ENCODE data around the gene ENTREP1.
A peak's percentile ranks its signal among the peaks of the same experiment; 100 is the strongest.

ENTREP1 gene, protein sequence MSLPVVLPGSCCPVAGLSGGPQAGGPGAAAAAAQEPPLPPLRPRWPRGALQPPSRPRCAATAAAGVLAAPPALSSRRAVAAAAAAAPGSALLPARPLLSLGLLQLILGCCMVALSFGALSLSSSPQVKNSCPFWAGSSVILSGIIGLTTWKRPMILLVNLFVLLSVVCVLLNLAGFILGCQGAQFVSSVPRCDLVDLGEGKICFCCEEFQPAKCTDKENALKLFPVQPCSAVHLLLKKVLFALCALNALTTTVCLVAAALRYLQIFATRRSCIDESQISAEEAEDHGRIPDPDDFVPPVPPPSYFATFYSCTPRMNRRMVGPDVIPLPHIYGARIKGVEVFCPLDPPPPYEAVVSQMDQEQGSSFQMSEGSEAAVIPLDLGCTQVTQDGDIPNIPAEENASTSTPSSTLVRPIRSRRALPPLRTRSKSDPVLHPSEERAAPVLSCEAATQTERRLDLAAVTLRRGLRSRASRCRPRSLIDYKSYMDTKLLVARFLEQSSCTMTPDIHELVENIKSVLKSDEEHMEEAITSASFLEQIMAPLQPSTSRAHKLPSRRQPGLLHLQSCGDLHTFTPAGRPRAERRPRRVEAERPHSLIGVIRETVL

DNA sequence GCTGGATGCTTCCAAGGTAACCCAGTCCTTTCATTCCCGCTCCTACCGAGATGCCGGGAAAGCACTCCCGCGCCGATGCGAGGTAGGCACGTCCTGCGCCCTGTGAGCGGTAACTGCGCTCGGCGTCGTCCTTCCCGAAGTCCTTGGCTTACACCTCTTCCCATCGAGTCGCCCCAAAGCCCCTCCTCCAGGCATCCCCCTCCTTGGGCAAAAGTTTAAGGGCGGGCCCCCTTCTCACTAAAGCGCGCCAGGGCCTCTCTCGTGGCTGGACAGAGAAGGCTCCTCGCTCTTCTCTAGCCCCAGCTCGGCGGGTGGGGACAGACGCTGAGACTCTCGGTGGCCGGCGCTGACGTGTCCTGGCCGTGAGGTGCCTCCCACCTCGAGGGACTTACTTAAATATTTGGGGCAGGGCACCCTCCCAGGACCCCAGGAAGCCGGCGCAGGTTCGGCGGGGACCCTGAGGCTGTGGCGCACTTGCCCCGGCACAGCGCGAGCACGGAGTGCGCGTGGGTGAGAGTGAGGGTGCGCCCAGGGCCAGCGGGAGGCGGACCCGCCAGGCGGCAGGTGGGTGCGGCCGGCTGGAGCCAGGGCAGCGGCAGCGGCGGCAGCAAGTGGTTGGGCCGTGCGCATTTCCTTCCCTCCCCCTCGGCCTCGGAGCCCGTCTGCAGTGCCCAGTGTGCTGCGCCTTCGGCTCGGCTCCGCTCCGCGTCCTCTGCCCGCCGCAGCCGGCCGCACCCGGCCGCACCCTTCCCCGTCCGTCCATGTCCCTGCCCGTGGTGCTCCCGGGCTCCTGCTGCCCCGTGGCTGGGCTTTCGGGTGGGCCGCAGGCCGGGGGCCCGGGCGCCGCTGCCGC lies at the start of gene ENTREP1:
Gene ENTREP1, plus strand, starts transcription at position 667 of the 853 bp plus-strand sequence. Its CDS starts 95 bp downstream, at position 762.
- peak within 1 kb of the TSS; percentile 77 for H3K4me3 ChIP-seq (ENCODE audit: low read length)
- H3K9ac ChIP-seq (ENCODE audit: low read depth, low read length) = peak within 1 kb of the TSS; percentile 68; the same call in 1 of the 2 replicates

DNA sequence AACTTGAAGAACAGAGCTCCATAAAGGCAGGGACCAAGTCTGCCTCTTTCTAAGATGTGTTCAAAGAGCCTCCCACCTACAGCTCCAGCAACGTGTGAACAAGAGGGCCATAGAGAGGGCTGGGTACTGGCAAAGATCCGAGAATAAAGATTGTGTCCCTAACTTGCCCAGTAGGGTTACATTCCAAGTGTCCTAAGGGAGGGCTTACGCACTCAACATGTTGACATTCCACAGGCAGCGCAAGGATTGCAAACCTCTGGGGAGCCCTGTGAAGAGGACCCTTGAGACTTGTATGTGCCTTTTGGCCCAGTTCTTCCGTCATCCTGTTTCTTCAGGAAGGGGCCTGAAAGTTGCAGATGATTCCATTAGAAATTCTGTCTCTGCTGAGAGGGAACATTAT lies 48.2 kb upstream of the ENTREP1 start:
- Histone ChIP-seq H3K9ac (ENCODE audit: low read depth, low read length) (no peak overlapping the region), H3K27ac (ENCODE audit: low read length) (no peak overlapping the region), H3K36me3 (ENCODE audit: insufficient read depth, low read depth, low read length) (no peaks in the 10 kb centered on the region), H3K4me1 (ENCODE audit: insufficient read depth, low read length) (peaks cover 3% of the 10 kb centered on the region; the same call in 1 of the 2 replicates), H3K4me3 (ENCODE audit: low read length) (no peak overlapping the region), H3K27me3 (ENCODE audit: insufficient read depth, low read length) (no peaks in the 10 kb centered on the region), H3K9me3 (ENCODE audit: insufficient read depth, low read depth, low read length) (no peaks in the 10 kb centered on the region)

More for the DNA sequence above, at the start of gene ENTREP1:
- H3K36me3 ChIP-seq (ENCODE audit: insufficient read depth, low read depth, low read length) = no peaks in the 10 kb centered on the region
- no peak within 1 kb of the TSS for H3K27ac ChIP-seq (ENCODE audit: low read length)
- H3K9me3 ChIP-seq (ENCODE audit: insufficient read depth, low read depth, low read length) = no peaks in the 10 kb centered on the region
- peaks cover 13% of the 10 kb centered on the region; the same call in 1 of the 2 replicates for H3K4me1 ChIP-seq (ENCODE audit: insufficient read depth, low read length)
- H3K27me3 ChIP-seq (ENCODE audit: insufficient read depth, low read length) = peaks cover 53% of the 10 kb centered on the region

DNA sequence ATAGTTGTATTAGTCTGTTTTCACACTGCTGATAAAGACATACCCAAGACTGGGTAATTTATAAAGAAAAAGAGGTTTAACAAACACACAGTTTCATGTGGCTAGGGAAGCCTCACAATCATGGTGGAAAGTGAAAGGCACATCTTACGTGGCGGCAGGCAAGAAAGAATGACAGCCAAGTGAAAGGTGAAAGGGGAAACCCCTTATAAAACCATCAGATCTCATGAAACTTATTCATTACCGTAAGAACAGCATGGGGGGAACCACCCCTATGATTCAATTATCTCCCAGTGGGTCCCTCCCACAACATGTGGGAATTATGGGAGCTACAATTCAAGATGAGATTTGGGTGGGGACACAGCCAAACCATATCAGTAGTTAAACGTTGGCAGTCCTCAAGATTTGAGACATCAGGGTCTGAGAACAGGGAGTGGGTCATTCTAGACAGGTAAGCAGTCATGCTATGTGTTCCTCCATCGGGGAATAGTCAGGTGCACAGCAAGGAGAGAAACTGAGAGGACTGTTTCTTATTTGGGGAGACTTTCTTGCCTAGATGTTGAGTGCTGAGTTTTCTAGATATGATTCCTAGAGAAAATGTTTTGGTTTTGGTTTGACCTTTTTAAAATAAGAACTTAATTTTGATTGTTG lies 45.8 kb upstream of the ENTREP1 start:
- Histone ChIP-seq H3K9ac (ENCODE audit: low read depth, low read length) (no peak overlapping the region), H3K36me3 (ENCODE audit: insufficient read depth, low read depth, low read length) (no peaks in the 10 kb centered on the region), H3K27me3 (ENCODE audit: insufficient read depth, low read length) (no peaks in the 10 kb centered on the region), H3K27ac (ENCODE audit: low read length) (no peak overlapping the region), H3K9me3 (ENCODE audit: insufficient read depth, low read depth, low read length) (no peaks in the 10 kb centered on the region), H3K4me3 (ENCODE audit: low read length) (no peak overlapping the region), H3K4me1 (ENCODE audit: insufficient read depth, low read length) (peaks cover 7% of the 10 kb centered on the region; the same call in 1 of the 2 replicates)

DNA sequence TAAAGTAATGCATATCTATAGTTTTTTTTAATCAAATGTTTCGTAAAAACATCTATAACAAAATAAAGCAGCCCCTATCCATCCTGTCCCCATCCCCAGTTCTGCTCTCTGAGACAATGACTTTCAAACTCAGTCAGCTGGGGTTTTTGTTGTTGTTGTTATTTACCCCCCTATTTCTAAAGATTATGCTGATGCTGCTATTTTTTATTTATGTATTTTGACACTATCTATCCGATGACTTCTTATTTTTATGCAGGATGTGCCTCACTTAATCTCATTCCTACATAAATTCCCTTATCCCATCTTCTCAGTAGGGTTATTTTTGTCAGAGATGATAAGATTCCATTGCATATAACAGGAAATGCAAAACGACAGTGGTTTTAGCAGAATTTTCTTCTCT lies 45.3 kb upstream of the ENTREP1 start:
- Histone ChIP-seq H3K27ac (ENCODE audit: low read length) (no peak overlapping the region), H3K36me3 (ENCODE audit: insufficient read depth, low read depth, low read length) (no peaks in the 10 kb centered on the region), H3K9me3 (ENCODE audit: insufficient read depth, low read depth, low read length) (no peaks in the 10 kb centered on the region), H3K4me1 (ENCODE audit: insufficient read depth, low read length) (peaks cover 7% of the 10 kb centered on the region; the same call in 1 of the 2 replicates), H3K4me3 (ENCODE audit: low read length) (no peak overlapping the region), H3K27me3 (ENCODE audit: insufficient read depth, low read length) (no peaks in the 10 kb centered on the region), H3K9ac (ENCODE audit: low read depth, low read length) (no peak overlapping the region)

DNA sequence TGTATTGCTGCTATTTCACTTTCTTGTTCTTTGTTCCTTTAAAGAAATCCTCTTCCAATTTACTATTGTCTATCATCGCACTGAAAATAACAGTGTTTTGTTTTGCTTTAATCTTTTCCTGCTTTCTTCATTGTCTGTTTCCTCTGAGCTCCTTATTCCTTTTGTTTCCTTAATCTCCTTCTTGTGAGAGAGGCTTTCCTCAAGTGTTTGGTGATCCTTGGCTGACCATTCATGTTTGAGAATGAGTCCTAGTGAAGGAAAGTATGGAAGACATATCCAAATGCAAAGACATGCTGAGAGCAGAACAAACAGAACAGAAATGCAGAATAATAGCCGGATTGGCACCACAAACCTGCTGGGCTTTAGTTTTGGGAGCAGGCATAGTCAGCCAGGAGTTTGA lies 42.0 kb upstream of the ENTREP1 start:
- Histone ChIP-seq H3K4me3 (ENCODE audit: low read length) (peak overlapping the region; percentile 23; the same call in 1 of the 2 replicates), H3K27me3 (ENCODE audit: insufficient read depth, low read length) (no peaks in the 10 kb centered on the region), H3K4me1 (ENCODE audit: insufficient read depth, low read length) (peaks cover 7% of the 10 kb centered on the region; the same call in 1 of the 2 replicates), H3K9me3 (ENCODE audit: insufficient read depth, low read depth, low read length) (peaks cover 4% of the 10 kb centered on the region; the same call in 1 of the 2 replicates), H3K36me3 (ENCODE audit: insufficient read depth, low read depth, low read length) (no peaks in the 10 kb centered on the region), H3K27ac (ENCODE audit: low read length) (no peak overlapping the region), H3K9ac (ENCODE audit: low read depth, low read length) (no peak overlapping the region)

DNA sequence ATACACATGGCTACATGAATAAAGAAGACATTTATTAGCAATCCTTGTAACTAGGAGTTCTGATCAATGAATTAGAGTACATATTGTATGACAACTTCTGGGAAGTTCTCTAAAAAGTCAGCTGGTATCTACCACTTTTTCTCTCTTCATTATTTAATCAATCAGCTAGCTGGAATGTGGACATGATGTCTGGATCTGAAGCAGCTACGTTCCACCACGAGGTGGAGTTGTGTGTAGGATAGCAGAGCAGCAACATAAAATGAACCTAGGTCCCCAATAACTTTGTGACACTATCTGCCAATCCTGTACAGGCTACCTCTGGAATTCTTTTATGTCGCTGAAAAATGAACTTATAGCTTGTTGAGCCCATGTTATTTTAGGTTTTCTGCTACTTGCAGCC lies 32.9 kb upstream of the ENTREP1 start:
- no peaks in the 10 kb centered on the region for H3K4me1 ChIP-seq (ENCODE audit: insufficient read depth, low read length)
- H3K4me3 ChIP-seq (ENCODE audit: low read length) = no peak overlapping the region
- no peak overlapping the region for H3K27ac ChIP-seq (ENCODE audit: low read length)

DNA sequence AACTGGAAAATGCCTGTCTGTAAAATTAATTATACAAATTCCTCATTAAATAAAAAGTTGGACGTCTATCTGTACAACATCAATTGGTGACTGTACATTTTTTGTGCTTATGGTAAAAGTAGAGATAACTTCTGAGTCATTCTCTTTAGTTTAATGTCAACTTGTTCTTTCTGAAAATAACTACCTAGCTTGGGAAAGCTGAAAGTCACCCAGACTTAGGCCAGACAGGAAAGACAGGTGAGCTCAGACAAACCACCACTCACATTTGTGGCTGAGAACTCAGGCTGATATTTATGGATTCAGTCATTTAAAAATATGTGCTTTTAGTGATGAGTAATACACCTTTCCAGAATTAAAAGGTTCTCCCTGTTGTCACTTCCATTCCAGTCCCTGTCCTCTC lies 31.9 kb upstream of the ENTREP1 start:
- H3K4me3 ChIP-seq (ENCODE audit: low read length) = no peak overlapping the region
- H3K9me3 ChIP-seq (ENCODE audit: insufficient read depth, low read depth, low read length) = no peaks in the 10 kb centered on the region
- no peak overlapping the region for H3K27ac ChIP-seq (ENCODE audit: low read length)
- H3K27me3 ChIP-seq (ENCODE audit: insufficient read depth, low read length) = no peaks in the 10 kb centered on the region
- no peaks in the 10 kb centered on the region for H3K4me1 ChIP-seq (ENCODE audit: insufficient read depth, low read length)
- no peak overlapping the region for H3K9ac ChIP-seq (ENCODE audit: low read depth, low read length)
- no peaks in the 10 kb centered on the region for H3K36me3 ChIP-seq (ENCODE audit: insufficient read depth, low read depth, low read length)

More for the DNA sequence above, 32.9 kb upstream of the ENTREP1 start:
- no peaks in the 10 kb centered on the region for H3K9me3 ChIP-seq (ENCODE audit: insufficient read depth, low read depth, low read length)
- no peak overlapping the region for H3K9ac ChIP-seq (ENCODE audit: low read depth, low read length)
- H3K36me3 ChIP-seq (ENCODE audit: insufficient read depth, low read depth, low read length) = no peaks in the 10 kb centered on the region
- no peaks in the 10 kb centered on the region for H3K27me3 ChIP-seq (ENCODE audit: insufficient read depth, low read length)

DNA sequence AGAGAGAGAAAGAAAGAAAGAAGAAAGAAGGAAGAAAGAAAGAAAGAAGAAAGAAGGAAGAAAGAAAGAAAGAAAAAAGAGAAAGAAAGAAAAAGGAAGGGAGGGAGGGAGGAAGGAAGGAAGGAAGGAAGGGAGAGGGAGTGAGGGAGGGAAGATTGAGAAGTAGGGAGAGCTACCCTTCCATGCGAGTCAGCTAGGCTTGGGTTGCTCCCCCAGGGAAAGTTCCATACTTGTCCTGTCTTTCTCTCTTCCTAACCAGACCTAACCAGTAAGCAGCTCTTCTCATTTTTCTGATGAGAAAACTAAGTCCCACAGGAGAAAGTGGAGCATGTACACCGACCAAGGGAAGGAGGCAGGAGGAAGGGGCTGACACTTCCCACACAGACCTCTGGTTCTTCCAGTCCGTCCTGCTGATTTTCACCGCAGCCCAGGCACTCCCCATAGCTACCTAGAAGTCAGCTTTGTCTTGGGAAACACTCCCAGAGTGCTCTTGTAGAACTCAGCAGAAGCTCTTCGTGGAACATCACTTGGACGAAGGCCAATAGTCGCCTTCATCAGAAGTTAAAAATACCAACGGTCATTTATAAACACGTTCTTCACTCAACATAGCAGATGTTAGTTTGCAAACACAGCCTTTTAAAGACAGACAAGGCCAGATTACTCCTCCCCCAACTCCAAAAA lies 29.0 kb upstream of the ENTREP1 start:
- Histone ChIP-seq H3K4me1 (ENCODE audit: insufficient read depth, low read length) (no peaks in the 10 kb centered on the region), H3K9ac (ENCODE audit: low read depth, low read length) (no peak overlapping the region), H3K36me3 (ENCODE audit: insufficient read depth, low read depth, low read length) (no peaks in the 10 kb centered on the region), H3K4me3 (ENCODE audit: low read length) (no peak overlapping the region), H3K9me3 (ENCODE audit: insufficient read depth, low read depth, low read length) (no peaks in the 10 kb centered on the region), H3K27me3 (ENCODE audit: insufficient read depth, low read length) (no peaks in the 10 kb centered on the region), H3K27ac (ENCODE audit: low read length) (no peak overlapping the region)

DNA sequence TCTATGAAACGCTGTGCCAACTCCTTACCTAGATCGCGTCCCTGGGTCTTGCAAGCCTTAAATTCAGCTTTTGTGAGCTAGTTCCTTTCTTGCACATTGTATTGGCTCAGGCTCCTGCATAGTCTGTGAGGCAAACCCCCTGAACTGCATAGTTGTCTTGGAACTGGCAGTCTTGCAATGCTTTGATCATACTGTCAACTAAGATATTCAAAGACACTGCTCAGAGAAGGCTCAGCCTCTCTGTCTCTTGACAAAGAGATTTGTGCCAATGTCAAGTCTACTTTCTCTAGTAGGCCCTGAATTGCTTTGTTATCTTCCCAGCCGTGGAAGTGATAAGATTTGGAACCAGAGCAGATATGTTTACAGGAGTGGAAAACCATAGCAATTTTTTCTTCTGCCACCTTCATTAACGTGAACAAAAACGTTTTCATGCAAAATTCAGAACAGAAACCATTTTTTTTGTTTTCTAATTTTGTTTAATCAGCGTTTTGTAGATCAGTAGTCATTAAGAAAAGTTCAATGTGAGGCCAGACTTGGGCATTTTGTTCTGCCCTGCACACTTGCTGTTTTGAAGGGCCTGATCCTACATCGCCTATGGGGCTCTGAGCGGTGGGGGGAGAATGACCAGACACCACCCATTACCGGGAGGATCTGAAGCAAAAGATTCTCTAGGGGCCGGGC lies 27.6 kb upstream of the ENTREP1 start:
- no peaks in the 10 kb centered on the region for H3K27me3 ChIP-seq (ENCODE audit: insufficient read depth, low read length)
- no peaks in the 10 kb centered on the region for H3K36me3 ChIP-seq (ENCODE audit: insufficient read depth, low read depth, low read length)
- H3K4me3 ChIP-seq (ENCODE audit: low read length) = no peak overlapping the region
- no peaks in the 10 kb centered on the region for H3K4me1 ChIP-seq (ENCODE audit: insufficient read depth, low read length)
- H3K27ac ChIP-seq (ENCODE audit: low read length) = no peak overlapping the region
- H3K9ac ChIP-seq (ENCODE audit: low read depth, low read length) = no peak overlapping the region
- H3K9me3 ChIP-seq (ENCODE audit: insufficient read depth, low read depth, low read length) = no peaks in the 10 kb centered on the region

DNA sequence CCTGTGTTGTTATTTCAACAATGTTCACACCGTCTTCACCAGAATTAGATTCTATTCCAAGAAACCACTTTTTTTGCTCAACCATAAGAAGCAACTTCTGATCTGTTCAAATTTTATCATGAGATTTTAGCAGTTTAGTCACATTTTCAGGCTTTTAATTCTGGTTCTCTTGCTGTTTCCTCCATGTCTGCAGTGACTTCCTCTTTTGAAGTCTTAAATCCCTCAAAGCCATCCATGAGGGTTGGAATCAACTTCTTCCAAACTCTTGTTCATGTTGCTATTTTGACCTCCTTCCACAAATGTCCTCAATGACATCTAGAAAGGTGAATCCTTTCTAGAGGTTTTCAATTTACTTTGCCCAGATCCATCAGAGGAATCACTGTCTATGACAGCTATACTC lies 25.7 kb upstream of the ENTREP1 start:
- Histone ChIP-seq H3K27ac (ENCODE audit: low read length) (no peak overlapping the region), H3K9ac (ENCODE audit: low read depth, low read length) (no peak overlapping the region), H3K4me1 (ENCODE audit: insufficient read depth, low read length) (no peaks in the 10 kb centered on the region), H3K27me3 (ENCODE audit: insufficient read depth, low read length) (no peaks in the 10 kb centered on the region), H3K9me3 (ENCODE audit: insufficient read depth, low read depth, low read length) (no peaks in the 10 kb centered on the region), H3K4me3 (ENCODE audit: low read length) (no peak overlapping the region), H3K36me3 (ENCODE audit: insufficient read depth, low read depth, low read length) (no peaks in the 10 kb centered on the region)

Data from iPS-20b (cell line).